IPS DF 6.9 (cell line): ENCODE measurements around the gene PRKD2.

Experiments
- DNase-seq: peaks from one replicate; pipeline ENCODE4 v3.0.0-alpha.2; 2013; ENCODE audit warnings: low read depth, low spot score
- H3K27ac ChIP-seq: one replicate; pipeline ENCODE4 v1.5.1; 2013; ENCODE audit warnings: low read length, control low read depth
- H3K27me3 ChIP-seq: 2 replicates; pipeline ENCODE4 v1.6.1; 2013; ENCODE audit warnings: mild to moderate bottlenecking, low read length; ENCODE audit not compliant: control insufficient read depth, insufficient read depth
- H3K36me3 ChIP-seq: 2 replicates; pipeline ENCODE4 v1.6.1; 2013; ENCODE audit warnings: low read length; ENCODE audit not compliant: control insufficient read depth, insufficient read depth
- H3K4me1 ChIP-seq: 2 replicates; pipeline ENCODE4 v1.6.1; 2013; ENCODE audit warnings: low read length; ENCODE audit not compliant: control insufficient read depth, insufficient read depth
- H3K4me3 ChIP-seq: 2 replicates; pipeline ENCODE4 v1.5.1; 2013; ENCODE audit warnings: mild to moderate bottlenecking, low read length
- H3K9me3 ChIP-seq: 2 replicates; pipeline ENCODE4 v1.6.1; 2013; ENCODE audit warnings: low read length, inconsistent platforms; ENCODE audit not compliant: control insufficient read depth, insufficient read depth
- WGBS: extraction: QIAGEN DNeasy Blood & Tissue Kit; methylation state at CpG from one replicate; pipeline ENCODE4 v1.1.7; 2013; ENCODE audit warnings: mixed read lengths, missing lambda C conversion rate; ENCODE audit not compliant: insufficient read length, insufficient coverage; 5-methylcytosine and 5-hydroxymethylcytosine counted together

Gene PRKD2

DNA sequence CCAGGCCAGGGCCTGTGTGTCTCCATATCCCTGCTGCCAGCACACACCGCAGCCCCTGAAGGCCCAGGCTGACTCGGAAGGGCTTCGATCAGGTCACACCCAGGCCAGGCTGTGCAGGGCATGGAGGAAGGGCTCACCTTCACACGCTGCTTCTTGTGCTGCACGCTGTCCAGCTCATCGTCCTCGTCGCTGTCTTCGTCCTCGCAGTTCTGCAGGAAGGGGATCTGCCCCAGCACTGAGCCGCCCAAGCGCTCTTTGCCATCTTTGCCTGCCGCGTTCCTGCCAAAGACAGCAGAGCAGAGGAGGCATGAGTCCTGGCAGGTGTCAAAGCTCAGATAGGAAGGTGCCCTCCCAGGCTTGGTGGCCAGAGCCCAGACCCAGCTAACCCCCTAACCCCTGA, 13.7 kb upstream of the PRKD2 start:
- Histone ChIP-seq H3K27ac (no peak overlapping the region), H3K4me3 (no peak overlapping the region), H3K27me3 (no peaks in the 10 kb centered on the region), H3K9me3 (no peaks in the 10 kb centered on the region), H3K36me3 (peaks cover 66% of the 10 kb centered on the region), H3K4me1 (no peaks in the 10 kb centered on the region; the same call in 1 of the 2 replicates)
- no CpG with 5 or more reads among the region's 14 CpGs for WGBS
- DNase-seq = no peak

DNA sequence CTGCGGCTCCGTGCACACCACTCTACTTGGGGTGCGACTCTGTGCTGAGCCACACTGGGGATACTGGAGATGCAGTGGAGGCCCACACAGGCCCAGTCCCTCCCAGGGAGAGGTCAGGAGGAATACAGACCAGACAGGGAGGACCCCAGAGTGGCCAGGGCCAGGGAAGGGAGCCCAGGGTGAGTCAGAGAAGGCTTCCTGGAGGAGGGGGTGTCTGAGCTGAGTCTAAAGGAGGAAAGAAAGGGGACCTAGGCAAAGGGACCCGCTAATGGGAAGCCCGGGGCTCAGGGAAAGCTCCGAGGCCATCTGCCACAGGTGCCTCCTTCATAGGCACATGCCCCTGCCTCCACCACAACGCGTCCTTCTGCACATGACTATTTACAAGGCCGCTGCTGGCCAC, 13.3 kb upstream of the PRKD2 start:
- WGBS = no CpG with 5 or more reads among the region's 9 CpGs
- Histone ChIP-seq H3K27ac (no peak overlapping the region), H3K36me3 (peaks cover 70% of the 10 kb centered on the region), H3K27me3 (no peaks in the 10 kb centered on the region), H3K4me3 (no peak overlapping the region), H3K4me1 (no peaks in the 10 kb centered on the region; the same call in 1 of the 2 replicates), H3K9me3 (no peaks in the 10 kb centered on the region)
- no peak for DNase-seq

DNA sequence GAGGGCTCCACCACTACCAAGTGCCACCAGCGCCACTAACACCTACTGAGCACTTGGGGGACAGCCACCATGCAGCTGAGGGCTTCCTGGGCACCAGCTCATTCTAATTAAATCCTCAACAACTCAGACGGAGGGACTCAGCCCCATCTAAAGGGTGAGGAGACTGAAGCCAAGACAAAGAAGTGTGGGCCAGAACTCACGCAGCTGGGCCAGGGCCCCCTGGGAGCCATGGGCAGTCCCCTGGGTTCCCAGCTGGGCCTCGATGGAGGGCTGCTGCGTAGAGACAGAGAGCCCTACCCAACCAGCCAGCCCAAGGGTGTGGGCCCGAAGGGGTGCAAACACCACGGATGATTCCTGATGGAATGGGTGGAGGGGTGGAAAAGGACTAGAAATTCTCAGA, 12.8 kb upstream of the PRKD2 start:
- WGBS = no CpG with 5 or more reads among the region's 7 CpGs
- DNase-seq = no peak
- Histone ChIP-seq H3K27me3 (no peaks in the 10 kb centered on the region), H3K4me3 (no peak overlapping the region), H3K9me3 (no peaks in the 10 kb centered on the region), H3K4me1 (no peaks in the 10 kb centered on the region; the same call in 1 of the 2 replicates), H3K36me3 (peaks cover 75% of the 10 kb centered on the region), H3K27ac (no peak overlapping the region)

DNA sequence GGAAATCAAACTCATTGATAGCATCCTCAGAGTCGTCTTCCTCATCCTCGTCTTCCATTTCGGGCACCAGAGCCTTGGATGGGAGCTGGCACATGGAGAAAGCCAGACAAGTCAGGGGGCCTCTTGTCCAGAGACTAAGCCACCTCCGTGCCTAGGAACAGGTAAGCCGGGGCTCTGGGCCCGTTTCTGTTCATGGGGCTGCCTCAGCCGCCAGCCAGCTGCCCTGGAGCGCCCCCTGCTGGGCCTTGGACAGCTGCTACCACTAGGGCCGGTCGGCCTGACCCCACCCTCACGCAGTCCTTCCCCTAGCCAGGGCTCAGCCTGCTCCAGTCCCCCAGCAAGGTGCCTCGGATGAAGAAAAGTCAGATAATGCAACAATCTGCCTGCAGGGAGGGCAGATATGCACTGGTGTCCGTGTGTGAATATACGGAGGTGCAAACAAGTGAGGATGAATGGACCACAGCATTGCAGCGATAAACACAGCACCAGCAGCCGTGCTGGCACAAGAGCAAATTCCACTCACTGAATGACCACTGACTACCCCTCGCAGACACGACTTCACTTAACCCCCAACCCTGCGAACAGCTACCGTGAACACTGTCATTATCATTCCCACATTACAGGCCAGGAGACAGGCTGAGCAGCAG, 11.9 kb upstream of the PRKD2 start:
- DNase-seq = no peak
- H3K27ac ChIP-seq = no peak overlapping the region

DNA sequence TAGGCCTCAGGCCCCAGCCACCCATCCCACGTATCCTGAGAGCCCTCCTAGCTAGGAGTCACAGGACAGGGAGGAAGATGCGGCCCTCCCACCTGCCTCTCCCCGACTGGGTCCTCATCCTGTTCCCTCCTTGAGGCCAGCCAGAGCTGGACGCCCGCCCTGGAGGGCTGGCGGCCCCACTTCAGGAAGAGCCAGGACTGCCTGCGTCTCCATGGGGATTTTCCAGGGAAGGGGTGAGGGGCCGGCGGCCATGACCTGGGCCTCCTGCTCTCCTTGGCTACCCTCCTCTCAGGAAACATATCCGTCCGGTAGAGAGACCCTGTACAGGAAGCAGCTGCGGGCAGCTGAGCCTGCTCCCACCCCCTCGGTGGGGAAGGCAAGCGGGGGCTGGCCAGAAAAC, 11.3 kb upstream of the PRKD2 start:
- Histone ChIP-seq H3K36me3 (peaks cover 78% of the 10 kb centered on the region), H3K27me3 (no peaks in the 10 kb centered on the region)
- no CpG with 5 or more reads among the region's 14 CpGs for WGBS

More for the DNA sequence above, 11.9 kb upstream of the PRKD2 start:
- peaks cover 77% of the 10 kb centered on the region for H3K36me3 ChIP-seq
- WGBS = no CpG with 5 or more reads among the region's 20 CpGs
- no peak overlapping the region for H3K4me3 ChIP-seq
- no peaks in the 10 kb centered on the region for H3K9me3 ChIP-seq
- no peaks in the 10 kb centered on the region for H3K27me3 ChIP-seq
- no peaks in the 10 kb centered on the region; the same call in 1 of the 2 replicates for H3K4me1 ChIP-seq

DNA sequence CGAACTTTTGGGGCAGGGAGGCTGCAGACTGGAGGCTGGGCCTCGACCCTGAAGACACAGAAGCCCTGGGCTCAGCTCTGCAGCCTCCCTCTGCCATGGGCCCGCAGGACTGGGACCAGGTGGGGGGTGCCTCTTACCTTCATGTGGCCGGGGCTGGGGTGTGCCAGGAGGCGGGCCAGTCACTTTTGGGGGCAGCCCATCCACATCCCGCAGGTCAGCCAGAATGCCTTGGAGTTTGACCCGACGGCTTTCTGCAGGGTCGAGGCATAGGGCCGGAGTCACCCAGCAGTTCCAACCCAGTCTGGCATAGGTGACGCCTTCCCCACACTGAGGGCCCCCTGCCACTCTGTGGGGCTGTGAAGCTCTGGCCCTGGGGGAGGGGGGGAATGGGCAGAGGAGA, 10.8 kb upstream of the PRKD2 start:
- peaks cover 78% of the 10 kb centered on the region for H3K36me3 ChIP-seq
- no peaks in the 10 kb centered on the region for H3K9me3 ChIP-seq
- H3K4me3 ChIP-seq = no peak overlapping the region
- DNase-seq = no peak
- WGBS = no CpG with 5 or more reads among the region's 11 CpGs
- no peaks in the 10 kb centered on the region for H3K27me3 ChIP-seq
- H3K27ac ChIP-seq = no peak overlapping the region
- no peaks in the 10 kb centered on the region; the same call in 1 of the 2 replicates for H3K4me1 ChIP-seq

More for the DNA sequence above, 11.3 kb upstream of the PRKD2 start:
- Histone ChIP-seq H3K4me1 (no peaks in the 10 kb centered on the region; the same call in 1 of the 2 replicates), H3K4me3 (no peak overlapping the region), H3K9me3 (no peaks in the 10 kb centered on the region), H3K27ac (no peak overlapping the region)
- DNase-seq = no peak

DNA sequence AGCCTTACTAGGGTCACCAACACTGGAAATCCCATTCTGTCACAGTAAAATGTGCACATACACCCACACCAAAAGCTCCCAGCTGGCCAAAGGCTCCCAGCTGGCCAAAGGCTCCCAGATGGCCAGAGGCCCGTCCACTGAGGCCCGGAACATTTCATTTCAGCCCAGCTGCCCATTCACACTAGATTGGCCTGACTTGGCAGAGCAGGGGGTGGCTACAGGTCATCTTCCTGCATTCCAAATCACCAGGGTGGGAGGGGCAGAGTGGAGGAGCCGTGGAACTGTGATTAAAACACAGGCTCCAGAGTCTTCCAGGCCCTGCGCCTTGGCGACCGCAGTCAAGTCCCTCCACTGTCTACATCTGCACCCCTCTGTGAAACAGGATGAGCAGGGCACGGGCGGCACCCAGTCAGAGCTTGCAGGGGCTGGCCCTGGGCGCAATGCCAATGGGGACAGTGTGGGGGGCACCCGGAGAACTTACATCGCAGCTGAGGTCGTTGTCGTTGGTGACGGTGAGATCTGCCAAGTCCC, 10.1 kb upstream of the PRKD2 start:
- H3K4me1 ChIP-seq = no peaks in the 10 kb centered on the region
- no peaks in the 10 kb centered on the region for H3K9me3 ChIP-seq
- H3K27me3 ChIP-seq = no peaks in the 10 kb centered on the region
- H3K4me3 ChIP-seq = no peak overlapping the region
- no peak for DNase-seq
- WGBS = no CpG with 5 or more reads among the region's 14 CpGs
- H3K36me3 ChIP-seq = peaks cover 78% of the 10 kb centered on the region
- no peak overlapping the region for H3K27ac ChIP-seq

DNA sequence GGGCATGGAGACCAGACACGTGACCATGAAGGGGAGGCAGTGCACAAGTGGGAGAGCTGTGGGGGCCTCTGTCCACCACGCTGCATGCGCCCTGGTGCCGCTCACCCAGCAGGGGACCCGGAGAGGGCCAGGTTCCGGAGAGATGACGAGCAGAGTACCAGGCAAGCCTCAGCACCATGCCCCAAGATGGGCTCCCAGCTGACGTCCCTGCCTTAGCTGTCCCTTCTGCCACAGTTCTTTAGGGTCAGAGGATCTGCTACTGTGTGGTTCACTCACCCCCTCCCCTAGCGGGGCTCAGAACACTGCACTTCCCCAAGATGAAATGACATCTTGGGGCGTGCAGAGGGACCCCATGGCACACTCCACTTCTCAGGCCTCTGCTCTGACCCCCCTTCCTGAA, 9.6 kb upstream of the PRKD2 start:
- H3K36me3 ChIP-seq = peaks cover 79% of the 10 kb centered on the region
- no peaks in the 10 kb centered on the region for H3K27me3 ChIP-seq
- H3K4me3 ChIP-seq = no peak overlapping the region
- H3K9me3 ChIP-seq = no peaks in the 10 kb centered on the region
- whole genome bisulfite sequencing = no CpG with 5 or more reads among the region's 10 CpGs
- no peak overlapping the region for H3K27ac ChIP-seq
- no peaks in the 10 kb centered on the region for H3K4me1 ChIP-seq
- DNase-seq = no peak

DNA sequence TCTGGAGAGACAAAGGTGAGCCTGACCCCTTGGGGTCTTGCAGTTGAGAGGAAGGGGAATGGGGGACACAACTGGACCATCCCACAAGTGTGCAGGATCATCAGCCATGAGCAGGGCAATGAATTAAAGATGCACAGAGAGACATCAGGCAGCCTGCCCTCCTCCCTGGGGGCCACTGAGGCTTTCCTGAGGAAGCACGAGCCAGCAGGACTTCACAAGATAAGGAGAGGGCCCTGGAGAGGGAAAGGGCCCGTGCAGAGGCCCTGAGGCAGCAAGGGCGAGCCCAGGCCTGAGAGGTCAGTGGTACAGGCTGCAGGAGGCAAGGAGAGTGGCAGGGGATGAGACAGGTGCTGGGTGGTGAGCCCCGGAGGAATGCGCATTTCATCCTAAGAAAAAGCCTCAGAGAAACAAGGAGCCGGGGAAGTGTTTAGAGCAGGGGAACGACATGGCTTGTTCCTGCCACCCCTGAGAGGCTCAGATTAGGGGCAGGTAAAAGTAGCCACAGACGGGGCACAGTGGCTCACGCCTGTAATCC, 9.0 kb upstream of the PRKD2 start:
- no peak overlapping the region for H3K27ac ChIP-seq
- H3K9me3 ChIP-seq = no peaks in the 10 kb centered on the region
- H3K36me3 ChIP-seq = peaks cover 81% of the 10 kb centered on the region

DNA sequence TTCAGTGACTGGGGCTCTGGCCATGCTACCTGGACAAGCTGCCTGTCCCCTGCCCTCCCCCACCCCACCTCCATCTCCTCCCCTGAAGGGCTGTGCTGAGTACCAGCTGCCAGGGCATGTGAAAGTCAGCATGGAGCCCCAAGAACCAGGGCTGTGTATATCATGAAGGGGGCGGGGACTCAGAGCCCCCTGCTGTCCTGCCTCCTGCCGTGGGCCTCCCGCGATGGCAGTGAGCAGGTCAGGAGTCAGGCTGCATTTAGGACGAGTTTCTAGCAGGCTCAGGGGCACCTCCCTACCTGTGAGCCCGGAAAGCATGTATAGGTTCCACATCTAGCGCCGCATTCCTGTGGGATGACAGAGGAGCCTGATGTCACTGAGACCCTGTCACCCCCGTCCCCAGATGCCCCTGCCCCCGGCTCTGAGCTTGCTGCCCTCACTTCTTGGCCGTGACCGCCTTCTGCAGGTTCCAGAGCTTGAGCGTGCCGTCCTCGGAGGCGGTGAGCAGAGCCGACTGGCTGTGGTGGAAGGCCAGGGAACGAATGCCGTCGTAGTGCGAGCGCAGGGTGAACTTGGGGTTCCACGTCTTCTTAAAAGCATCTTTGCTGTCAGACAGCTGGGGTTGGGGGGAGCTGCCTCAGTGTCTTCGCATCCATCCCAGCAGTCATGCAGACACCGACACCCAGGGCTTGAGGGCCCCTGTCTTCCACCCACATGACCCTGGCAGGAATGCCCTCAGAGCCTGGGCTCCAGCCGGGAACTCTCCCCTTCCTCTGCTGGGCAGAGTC, 8.3 kb upstream of the PRKD2 start:
- H3K27ac ChIP-seq = no peak overlapping the region
- WGBS = no CpG with 5 or more reads among the region's 26 CpGs
- no peaks in the 10 kb centered on the region for H3K27me3 ChIP-seq
- no peaks in the 10 kb centered on the region for H3K9me3 ChIP-seq
- no peak overlapping the region for H3K4me3 ChIP-seq
- no peak for DNase-seq
- H3K36me3 ChIP-seq = peaks cover 82% of the 10 kb centered on the region
- H3K4me1 ChIP-seq = no peaks in the 10 kb centered on the region

More for the DNA sequence above, 9.0 kb upstream of the PRKD2 start:
- no CpG with 5 or more reads among the region's 9 CpGs for WGBS
- Histone ChIP-seq H3K27me3 (no peaks in the 10 kb centered on the region), H3K4me1 (no peaks in the 10 kb centered on the region), H3K4me3 (no peak overlapping the region)
- no peak for DNase-seq
